HepG2 (cell line): ENCODE results near the gene CYB5R3. TPM values are rescaled to one million over a fixed set of nuclear protein-coding genes. Genes with fewer than 3 reads are reported as not detected.

Experiments used
- ATAC-seq: fragments of 200-7000 bp; cut with Tn5 transposase; 3 replicates; pipeline ENCODE4 v1.9.1; 2020; ENCODE audit warnings: mild to moderate bottlenecking, moderate library complexity
- BruUV-seq: library from RNA; stranded (reverse); fragments of 400-500 nt; replicated peaks from 2 replicates; lab custom pipeline; 2021; lab: Mats Ljungman, UMichigan
- CTCF ChIA-PET: fragments of 300-600 bp; formaldehyde crosslinking; extraction: SDS; loops from one replicate; lab custom pipeline; 2021; ENCODE audit warnings: low total read pairs, inconsistent platforms, low intra/inter-chr PET ratio; lab: Yijun Ruan, JAX
- POLR2A ChIA-PET: fragments of 350-600 bp; sonication (Branson Sonifier 250); formaldehyde crosslinking; loops from one replicate; lab custom pipeline; 2020; ENCODE audit warnings: antibody characterized with exemption, inconsistent platforms; lab: Yijun Ruan, JAX
- DNase-seq: peaks from one replicate; pipeline ENCODE4 v3.0.0-alpha.2; 2015; ENCODE audit warnings: low spot score
- FAIRE-seq: peaks from 3 replicates; lab custom pipeline; 2011; peaks lifted over from hg19 to GRCh38; lab: Jason Lieb, UNC
- H2AFZ ChIP-seq: one replicate; pipeline ENCODE4 v1.6.1; 2011; ENCODE audit warnings: low read length, inconsistent platforms
- H3K27ac ChIP-seq: fragments of 300-600 bp; 3 replicates; pipeline ENCODE4 v1.8.0; 2011; ENCODE audit warnings: mixed run types, mild to moderate bottlenecking, mixed read lengths, low read length, inconsistent platforms; ENCODE audit not compliant: insufficient read depth; ENCODE audit errors: extremely low read length
- H3K27me3 ChIP-seq, 2 experiments: fragments of 200-600 bp in 1 of 2; 2 replicates in 1 of 2; 3 replicates in 1 of 2; pipeline versions ENCODE4 v1.6.0 to v1.8.0; 2011; ENCODE audit warnings: low read length in 2 of 2, mild to moderate bottlenecking in 2 of 2, moderate library complexity in 2 of 2, inconsistent platforms in 1 of 2; ENCODE audit not compliant: insufficient read depth in 2 of 2, control insufficient read depth in 1 of 2
- H3K36me3 ChIP-seq, 2 experiments: fragments of 200-600 bp in 1 of 2; replicated peaks in 1 of 2; 2 replicates in 1 of 2; 3 replicates in 1 of 2; pipeline versions ENCODE4 v1.5.1 to v1.8.0; 2011; ENCODE audit warnings: low read length in 2 of 2, inconsistent platforms in 1 of 2; ENCODE audit not compliant: insufficient read depth in 2 of 2, control insufficient read depth in 1 of 2
- H3K4me1 ChIP-seq: 2 replicates; pipeline ENCODE4 v1.5.1; 2012; ENCODE audit warnings: low read length, inconsistent platforms; ENCODE audit not compliant: insufficient read depth
- H3K4me2 ChIP-seq: 2 replicates; pipeline ENCODE4 v1.6.0; 2011; ENCODE audit warnings: low read depth, low read length, inconsistent platforms
- H3K4me3 ChIP-seq, 3 experiments: fragments of 200-600 bp in 1 of 3; sonication (generic), shearing (Covaris generic) in 1 of 3; replicated peaks in 1 of 3; 2 replicates each; pipeline ENCODE4 v1.5.1; 2011 to 2016; ENCODE audit warnings: low read length in 3 of 3, inconsistent platforms in 2 of 3, low read depth in 2 of 3, mild to moderate bottlenecking in 2 of 3, control low read depth in 1 of 3, mixed read lengths in 1 of 3; ENCODE audit not compliant: insufficient read depth in 1 of 3
- H3K79me2 ChIP-seq: one replicate; pipeline ENCODE4 v1.6.1; 2011; ENCODE audit warnings: low read length, inconsistent platforms; ENCODE audit not compliant: insufficient read depth
- H3K9ac ChIP-seq: 2 replicates; pipeline ENCODE4 v1.6.0; 2011; ENCODE audit warnings: mild to moderate bottlenecking, low read depth, low read length, inconsistent platforms; ENCODE audit not compliant: insufficient read depth
- H3K9me3 ChIP-seq: 2 replicates; pipeline ENCODE4 v1.5.1; 2012; ENCODE audit warnings: mild to moderate bottlenecking, low read length
- H4K20me1 ChIP-seq: 2 replicates; pipeline ENCODE4 v1.6.0; 2011; ENCODE audit warnings: inconsistent platforms, mild to moderate bottlenecking, low read length, moderate library complexity; ENCODE audit not compliant: insufficient read depth
- EZH2 ChIP-seq: conservative IDR thresholded peaks from 2 replicates; pipeline ENCODE4 v1.6.1; 2012; ENCODE audit warnings: mild to moderate bottlenecking, low read depth, low read length, moderate library complexity
- HDAC1 ChIP-seq: sonication (generic); formaldehyde crosslinking; IDR thresholded peaks from 2 replicates; pipeline ENCODE4 v1.5.1; 2020; ENCODE audit warnings: mild to moderate bottlenecking, missing genetic modification reagents
- ISL2 ChIP-seq: sonication (generic); formaldehyde crosslinking; IDR thresholded peaks from 2 replicates; pipeline ENCODE4 v1.5.0; 2020; ENCODE audit warnings: missing genetic modification reagents
- KLF16 ChIP-seq, 2 experiments: sonication (generic) in 1 of 2; formaldehyde crosslinking in 1 of 2; IDR thresholded peaks; 2 replicates each; pipeline versions ENCODE4 v1.6.1 to v1.8.0; 2016 to 2023; ENCODE audit warnings: missing genetic modification reagents in 2 of 2, missing compliant biosample characterization in 1 of 2
- MEF2D ChIP-seq: sonication (generic); formaldehyde crosslinking; IDR thresholded peaks from 2 replicates; pipeline ENCODE4 v1.5.1; 2020; ENCODE audit warnings: mild to moderate bottlenecking, missing genetic modification reagents
- NR2C2 ChIP-seq: sonication (generic); formaldehyde crosslinking; IDR thresholded peaks from 2 replicates; pipeline ENCODE4 v1.4.0; 2020; ENCODE audit warnings: missing genetic modification reagents, mild to moderate bottlenecking, moderate library complexity, borderline replicate concordance
- PHF21A ChIP-seq: sonication (generic); formaldehyde crosslinking; IDR thresholded peaks from 2 replicates; pipeline ENCODE4 v1.5.0; 2020; ENCODE audit warnings: mild to moderate bottlenecking, missing genetic modification reagents
- TARDBP ChIP-seq: sonication (generic); formaldehyde crosslinking; IDR thresholded peaks from 2 replicates; pipeline ENCODE4 v1.8.0; 2022; ENCODE audit warnings: mild to moderate bottlenecking, missing genetic modification reagents
- ZBTB34 ChIP-seq: sonication (generic); formaldehyde crosslinking; IDR thresholded peaks from 2 replicates; pipeline ENCODE4 v1.8.0; 2022; ENCODE audit warnings: mild to moderate bottlenecking, missing genetic modification reagents
- ZMYM3 ChIP-seq: sonication (generic); formaldehyde crosslinking; IDR thresholded peaks from 2 replicates; pipeline ENCODE4 v1.5.1; 2020; ENCODE audit warnings: mild to moderate bottlenecking, missing genetic modification reagents
- ZSCAN29 ChIP-seq: sonication (generic); formaldehyde crosslinking; conservative IDR thresholded peaks from 2 replicates; pipeline ENCODE4 v1.4.0; 2020; ENCODE audit warnings: mild to moderate bottlenecking, missing genetic modification reagents
- WGBS: methylation state at CpG from one replicate; pipeline ENCODE4 v1.1.6; 2017; ENCODE audit warnings: low lambda C conversion rate; 5-methylcytosine and 5-hydroxymethylcytosine counted together
- in situ Hi-C: cut with HindIII; loops from 2 replicates; pipeline ENCODE4 v1.10.0; 2017; ENCODE audit warnings: low pct_unique_long_range_greater_than_20kb; ENCODE audit not compliant: extremely low pct_ligation_motif_present
- intact Hi-C: fragments of 100-400 bp; cut with micrococcal nuclease; formaldehyde crosslinking; loops from one replicate; pipeline ENCODE4 v1.10.0; 2022; ENCODE audit not compliant: unreplicated experiment
- polyA plus RNA-seq, 8 experiments: library from polyadenylated mRNA; depleted of rRNA in 3 of 8; stranded (reverse) in 7 of 8; unstranded in 1 of 8; fragments of >200 nt; fragmentation: Illumina TruSeq in 4 of 8; extraction: Trizol in 4 of 8; gene quantifications; 2 replicates each; pipeline versions ENCODE4 v1.2.1 to v1.2.3, GENCODE V29; 2011 to 2016; ENCODE audit warnings: low read depth in 4 of 8, missing spikeins in 1 of 8, mixed read lengths in 1 of 8; ENCODE audit not compliant: insufficient read depth in 1 of 8
- total RNA-seq, 5 experiments: library from RNA; depleted of rRNA; stranded (reverse); fragments of >200 nt; fragmentation: Illumina TruSeq; extraction: Trizol; gene quantifications; 2 replicates each; pipeline ENCODE4 v1.2.3, GENCODE V29; 2016; ENCODE audit warnings: low read depth in 1 of 5
- TF ChIP-seq, protein P1 (sequence below): sonication (generic); formaldehyde crosslinking; IDR thresholded peaks from 2 replicates; pipeline ENCODE4 v1.5.0; 2020; ENCODE audit warnings: missing genetic modification reagents
- TF ChIP-seq, protein P2 (sequence below): sonication (generic); formaldehyde crosslinking; conservative IDR thresholded peaks from 2 replicates; pipeline ENCODE4 v1.4.0; 2020; ENCODE audit warnings: missing genetic modification reagents
- TF ChIP-seq, protein P3 (sequence below): sonication (generic); formaldehyde crosslinking; IDR thresholded peaks from 2 replicates; pipeline ENCODE4 v1.5.0; 2020; ENCODE audit warnings: missing genetic modification reagents, mild to moderate bottlenecking, borderline replicate concordance

The CYB5R3 gene
- total and polyA plus RNA-seq, 2 of the 13 experiments (the other 11 are each of a cell fraction or from before 2014, with no cell fraction given): 32.4 to 305 TPM

DNA sequence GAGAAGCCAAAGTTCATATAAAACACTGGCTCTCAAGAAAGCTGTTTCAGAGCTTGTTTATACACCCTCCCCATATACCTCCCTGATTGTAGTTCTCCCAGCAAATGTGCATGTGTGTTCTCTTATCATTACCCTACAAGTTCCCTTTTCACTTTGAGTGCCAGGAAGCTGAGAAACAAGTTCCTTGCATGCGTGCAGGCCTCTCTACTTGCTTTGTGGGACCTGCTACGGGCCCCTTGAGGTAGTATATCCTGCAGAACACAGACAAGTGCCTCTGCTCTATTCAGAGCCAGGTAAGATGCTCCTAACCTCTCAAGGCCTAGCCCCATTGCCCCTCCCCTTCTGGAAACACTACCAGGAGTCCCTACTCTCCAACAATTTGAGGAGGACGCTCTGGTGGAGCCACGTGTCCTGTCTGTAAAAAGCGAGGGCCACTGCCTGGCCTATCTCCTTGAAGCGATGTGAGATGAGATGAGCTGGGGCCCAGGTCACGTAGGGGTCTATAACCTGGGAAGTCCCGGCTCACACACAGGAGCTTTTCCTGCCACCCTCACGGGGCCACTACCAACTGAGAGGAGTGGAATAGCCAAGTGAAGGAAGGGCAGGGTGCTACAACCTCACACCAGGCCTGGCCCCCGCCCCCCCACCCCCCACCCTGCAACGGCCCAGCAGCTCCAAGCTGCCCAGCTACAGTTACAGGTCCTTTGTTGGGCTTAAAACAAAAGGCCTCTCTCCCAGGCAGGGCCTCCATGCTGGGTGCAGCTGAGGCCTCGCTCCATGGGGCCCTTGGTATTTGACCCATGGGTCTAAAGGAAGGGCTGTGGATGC lies 6.2 kb downstream of the CYB5R3 start (continued):
- 0 out of 2 replicates have a peak, but pooled peaks have one; percentile 10 for TF ChIP-seq ISL2

- in situ Hi-C loops (no loop called here), intact Hi-C loops (loop anchor here (10.0 kb wide), 2 partner anchors 163 to 213 kb away; partner anchors contain the start of gene ARFGAP3)
- FAIRE-seq (peak; percentile 78), ATAC-seq (peak; percentile 69), DNase-seq (peak; percentile 86)
- CTCF ChIA-PET: no interaction called here
- H3K4me1 ChIP-seq: peaks cover 82% of the 10 kb centered on the region
- H3K9ac ChIP-seq: peak overlapping the region; percentile 33; the same call in 1 of the 2 replicates
- peak overlapping the region; percentile 96 for H3K4me2 ChIP-seq
- H3K79me2 ChIP-seq: peaks cover 82% of the 10 kb centered on the region
- no peak overlapping the region for H2AFZ ChIP-seq
- POLR2A ChIA-PET: interaction anchor here (0.8 to 4.9 kb wide), 8 partner anchors 9 to 46 kb away, joined by 3 to 54 read pairs (median 8); partner anchors contain the start of gene POLDIP3
- no TSS peak for BruUV-seq
- WGBS: 2% methylated on average over 9 of the region's 9 CpGs
- H3K27me3 ChIP-seq: no peaks in the 10 kb centered on the region
- H3K27ac ChIP-seq: peak overlapping the region; percentile 88
- H3K9me3 ChIP-seq: no peaks in the 10 kb centered on the region
- peaks cover 24% of the 10 kb centered on the region for H4K20me1 ChIP-seq
- H3K4me3 ChIP-seq: peak overlapping the region in 1 of 3 experiments; percentile 9; a peak in 3 of 6 replicates
- peaks cover under 1 to 9% of the 10 kb centered on the region in 2 experiments; a peak in 4 of 5 replicates for H3K36me3 ChIP-seq
- TF ChIP-seq, protein P1, sequence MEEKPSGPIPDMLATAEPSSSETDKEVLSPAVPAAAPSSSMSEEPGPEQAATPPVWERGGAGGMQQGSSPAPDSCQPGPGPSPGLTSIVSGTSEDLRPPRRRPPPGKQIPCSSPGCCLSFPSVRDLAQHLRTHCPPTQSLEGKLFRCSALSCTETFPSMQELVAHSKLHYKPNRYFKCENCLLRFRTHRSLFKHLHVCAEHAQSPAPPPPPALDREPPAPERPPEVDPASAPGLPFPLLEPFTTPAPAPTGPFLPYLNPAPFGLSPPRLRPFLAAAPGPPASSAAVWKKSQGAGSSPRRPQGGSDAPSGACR (CRISPR knock-in tag): 0 out of 2 replicates have a peak, but pooled peaks have one; percentile 35
- peak; percentile 73; the same call in 1 of the 2 replicates for TF ChIP-seq PHF21A (CRISPR knock-in tag)
- TF ChIP-seq, protein P2, sequence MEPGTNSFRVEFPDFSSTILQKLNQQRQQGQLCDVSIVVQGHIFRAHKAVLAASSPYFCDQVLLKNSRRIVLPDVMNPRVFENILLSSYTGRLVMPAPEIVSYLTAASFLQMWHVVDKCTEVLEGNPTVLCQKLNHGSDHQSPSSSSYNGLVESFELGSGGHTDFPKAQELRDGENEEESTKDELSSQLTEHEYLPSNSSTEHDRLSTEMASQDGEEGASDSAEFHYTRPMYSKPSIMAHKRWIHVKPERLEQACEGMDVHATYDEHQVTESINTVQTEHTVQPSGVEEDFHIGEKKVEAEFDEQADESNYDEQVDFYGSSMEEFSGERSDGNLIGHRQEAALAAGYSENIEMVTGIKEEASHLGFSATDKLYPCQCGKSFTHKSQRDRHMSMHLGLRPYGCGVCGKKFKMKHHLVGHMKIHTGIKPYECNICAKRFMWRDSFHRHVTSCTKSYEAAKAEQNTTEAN (CRISPR knock-in tag): 0 out of 2 replicates have a peak, but pooled peaks have one; percentile 36
- TF ChIP-seq ZSCAN29: peak; percentile 89
- TF ChIP-seq HDAC1 (CRISPR knock-in tag): peak; percentile 49; the same call in 1 of the 2 replicates
- TF ChIP-seq NR2C2: peak; percentile 73
- TF ChIP-seq, protein P3, sequence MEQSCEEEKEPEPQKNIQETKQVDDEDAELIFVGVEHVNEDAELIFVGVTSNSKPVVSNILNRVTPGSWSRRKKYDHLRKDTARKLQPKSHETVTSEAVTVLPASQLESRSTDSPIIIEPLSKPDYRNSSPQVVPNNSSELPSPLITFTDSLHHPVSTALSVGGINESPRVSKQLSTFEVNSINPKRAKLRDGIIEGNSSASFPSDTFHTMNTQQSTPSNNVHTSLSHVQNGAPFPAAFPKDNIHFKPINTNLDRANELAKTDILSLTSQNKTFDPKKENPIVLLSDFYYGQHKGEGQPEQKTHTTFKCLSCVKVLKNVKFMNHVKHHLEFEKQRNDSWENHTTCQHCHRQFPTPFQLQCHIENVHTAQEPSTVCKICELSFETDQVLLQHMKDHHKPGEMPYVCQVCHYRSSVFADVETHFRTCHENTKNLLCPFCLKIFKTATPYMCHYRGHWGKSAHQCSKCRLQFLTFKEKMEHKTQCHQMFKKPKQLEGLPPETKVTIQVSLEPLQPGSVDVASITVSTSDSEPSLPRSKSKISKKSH (CRISPR knock-in tag): no peak
- no peak; the same call in 1 of the 2 replicates for TF ChIP-seq ZMYM3 (CRISPR knock-in tag)
- TF ChIP-seq EZH2: no peak
- peak; percentile 64 for TF ChIP-seq ZBTB34 (CRISPR knock-in tag)
- no peak for TF ChIP-seq KLF16 (CRISPR knock-in tag; IDR thresholded peaks at IDR 0.05)
- 0 out of 2 replicates have a peak, but pooled peaks have one; percentile 30 for TF ChIP-seq MEF2D
- 0 out of 2 replicates have a peak, but pooled peaks have one; percentile 44 for TF ChIP-seq TARDBP
These were observed 7.3 kb downstream of the CYB5R3 start for GRCh38 chr22:42641801-42642413.
